PC-9 (cell line): Measurements from ENCODE around the gene MUCL3. TPM values are rescaled to one million over a fixed set of nuclear protein-coding genes. Genes with fewer than 3 reads are reported as not detected.

Experiments
- BruUV-seq: library from RNA; stranded (reverse); fragments of 400-500 nt; replicated peaks from 2 replicates; lab custom pipeline; 2021; lab: Mats Ljungman, UMichigan
- CTCF ChIA-PET: fragments of 300-600 bp; sonication (Branson Sonifier 250); formaldehyde crosslinking; loops from one replicate; lab custom pipeline; 2022; ENCODE audit warnings: antibody characterized with exemption; lab: Charles Lee
- POLR2A ChIA-PET: fragments of 300-600 bp; sonication (Branson Sonifier 250); formaldehyde crosslinking; loops from one replicate; lab custom pipeline; 2022; ENCODE audit warnings: antibody characterized with exemption; ENCODE audit not compliant: unreplicated experiment; lab: Charles Lee
- DNase-seq, 2 experiments: peaks; one replicate each; pipeline versions ENCODE4 v3.0.0 to v3.0.0-alpha.2; 2015 to 2022; ENCODE audit warnings: mixed read lengths in 1 of 2
- H2AFZ ChIP-seq: fragments of 200-600 bp; sonication (generic); 2 replicates; pipeline ENCODE4 v1.8.1; 2017; ENCODE audit warnings: antibody characterized with exemption
- H3F3A ChIP-seq: fragments of 200-600 bp; sonication (generic); 2 replicates; pipeline ENCODE4 v1.8.1; 2017; ENCODE audit warnings: antibody characterized with exemption, mild to moderate bottlenecking, low read depth; ENCODE audit not compliant: insufficient read depth
- H3K27ac ChIP-seq: fragments of 200-600 bp; sonication (generic); 2 replicates; pipeline ENCODE4 v1.6.1; 2016; ENCODE audit warnings: mixed run types
- H3K27me3 ChIP-seq: fragments of 200-600 bp; sonication (generic); 2 replicates; pipeline ENCODE4 v1.6.1; 2016; ENCODE audit warnings: low read depth, mixed run types; ENCODE audit not compliant: insufficient read depth
- H3K36me3 ChIP-seq: fragments of 200-600 bp; sonication (generic); 2 replicates; pipeline ENCODE4 v1.6.1; 2016; ENCODE audit warnings: low read depth, mixed run types
- H3K4me1 ChIP-seq: fragments of 200-600 bp; sonication (generic); replicated peaks from 2 replicates; pipeline ENCODE4 v1.6.1; 2016; ENCODE audit warnings: mixed run types; ENCODE audit not compliant: insufficient read depth
- H3K4me2 ChIP-seq: fragments of 200-600 bp; sonication (generic); 2 replicates; pipeline ENCODE4 v1.6.1; 2017; ENCODE audit warnings: mixed run types
- H3K4me3 ChIP-seq: fragments of 200-600 bp; sonication (generic); 2 replicates; pipeline ENCODE4 v1.6.1; 2016; ENCODE audit warnings: mixed run types
- H3K79me2 ChIP-seq: fragments of 200-600 bp; sonication (generic); 2 replicates; pipeline ENCODE4 v1.6.1; 2017; ENCODE audit warnings: low read depth, mixed run types
- H3K9me2 ChIP-seq: fragments of 200-600 bp; sonication (generic); 2 replicates; pipeline ENCODE4 v1.8.1; 2017; ENCODE audit warnings: mild to moderate bottlenecking; ENCODE audit not compliant: insufficient read depth
- H3K9me3 ChIP-seq: fragments of 200-600 bp; sonication (generic); 2 replicates; pipeline ENCODE4 v1.8.1; 2016; ENCODE audit warnings: low read depth; ENCODE audit not compliant: insufficient read depth
- H4K20me1 ChIP-seq: fragments of 200-600 bp; sonication (generic); 2 replicates; pipeline ENCODE4 v1.8.1; 2017; ENCODE audit not compliant: insufficient read depth
- CTCF ChIP-seq: fragments of 200-600 bp; sonication (generic); conservative IDR thresholded peaks from 2 replicates; pipeline ENCODE4 v1.6.1; 2017; ENCODE audit warnings: mixed run types, antibody characterized with exemption, mild to moderate bottlenecking, moderate library complexity
- EZH2 ChIP-seq: fragments of 200-600 bp; sonication (generic); IDR thresholded peaks from 2 replicates; pipeline ENCODE4 v1.8.0; 2017; ENCODE audit warnings: antibody characterized with exemption, low read depth
- intact Hi-C: fragments of 100-400 bp; cut with micrococcal nuclease; formaldehyde crosslinking; loops from one replicate; pipeline ENCODE4 v1.10.0; 2022; ENCODE audit not compliant: unreplicated experiment
- total RNA-seq: library from RNA; stranded (reverse); gene quantifications from 2 replicates; pipeline ENCODE4 v1.2.3, GENCODE V29; 2021

The MUCL3 gene
- total RNA-seq, 1 experiment from 2014 or later = not detected

DNA sequence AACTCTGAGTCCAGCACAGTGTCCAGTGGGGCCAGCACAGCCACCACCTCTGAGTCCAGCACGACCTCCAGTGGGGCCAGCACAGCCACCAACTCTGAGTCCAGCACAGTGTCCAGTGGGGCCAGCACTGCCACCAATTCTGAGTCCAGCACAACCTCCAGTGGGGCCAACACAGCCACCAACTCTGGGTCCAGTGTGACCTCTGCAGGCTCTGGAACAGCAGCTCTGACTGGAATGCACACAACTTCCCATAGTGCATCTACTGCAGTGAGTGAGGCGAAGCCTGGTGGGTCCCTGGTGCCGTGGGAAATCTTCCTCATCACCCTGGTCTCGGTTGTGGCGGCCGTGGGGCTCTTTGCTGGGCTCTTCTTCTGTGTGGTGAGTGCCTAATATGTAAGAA lies 46.5 kb downstream of the MUCL3 start:
- Histone ChIP-seq H3K27me3 (no peaks in the 10 kb centered on the region), H3K4me2 (no peak overlapping the region), H2AFZ (no peak overlapping the region), H3K79me2 (no peaks in the 10 kb centered on the region), H3K27ac (no peak overlapping the region), H3F3A (peaks cover 4% of the 10 kb centered on the region; the same call in 1 of the 2 replicates), H3K4me3 (no peak overlapping the region), H3K9me2 (no peaks in the 10 kb centered on the region), H3K4me1 (peaks cover 9% of the 10 kb centered on the region; the same call in 1 of the 2 replicates), H4K20me1 (no peaks in the 10 kb centered on the region), H3K36me3 (no peaks in the 10 kb centered on the region), H3K9me3 (no peaks in the 10 kb centered on the region)
- no peak for TF ChIP-seq CTCF
- no peak for TF ChIP-seq EZH2
- no TSS peak for BruUV-seq
- CTCF ChIA-PET = no interaction called here
- intact Hi-C loops = no loop called here
- POLR2A ChIA-PET = no interaction called here
- DNase-seq = no peak

GRCh38 chr6:30988209-30988825 lies 47.5 kb downstream of the MUCL3 start:
- no peaks in the 10 kb centered on the region for H4K20me1 ChIP-seq
- H3F3A ChIP-seq = peaks cover 3% of the 10 kb centered on the region; the same call in 1 of the 2 replicates
- intact Hi-C loops = no loop called here
- H3K27me3 ChIP-seq = no peaks in the 10 kb centered on the region
- ChIA-PET CTCF (no interaction called here), POLR2A (no interaction called here)
- H3K9me2 ChIP-seq = no peaks in the 10 kb centered on the region
- no peak for TF ChIP-seq EZH2
- no peak for TF ChIP-seq CTCF
- DNase-seq = no peak
- no peak overlapping the region for H3K4me3 ChIP-seq
- H3K9me3 ChIP-seq = no peaks in the 10 kb centered on the region
- H2AFZ ChIP-seq = no peak overlapping the region
- H3K79me2 ChIP-seq = no peaks in the 10 kb centered on the region
- H3K36me3 ChIP-seq = no peaks in the 10 kb centered on the region
- H3K4me2 ChIP-seq = no peak overlapping the region
- no peak overlapping the region for H3K27ac ChIP-seq
- peaks cover 6% of the 10 kb centered on the region; the same call in 1 of the 2 replicates for H3K4me1 ChIP-seq
- BruUV-seq = no TSS peak

DNA sequence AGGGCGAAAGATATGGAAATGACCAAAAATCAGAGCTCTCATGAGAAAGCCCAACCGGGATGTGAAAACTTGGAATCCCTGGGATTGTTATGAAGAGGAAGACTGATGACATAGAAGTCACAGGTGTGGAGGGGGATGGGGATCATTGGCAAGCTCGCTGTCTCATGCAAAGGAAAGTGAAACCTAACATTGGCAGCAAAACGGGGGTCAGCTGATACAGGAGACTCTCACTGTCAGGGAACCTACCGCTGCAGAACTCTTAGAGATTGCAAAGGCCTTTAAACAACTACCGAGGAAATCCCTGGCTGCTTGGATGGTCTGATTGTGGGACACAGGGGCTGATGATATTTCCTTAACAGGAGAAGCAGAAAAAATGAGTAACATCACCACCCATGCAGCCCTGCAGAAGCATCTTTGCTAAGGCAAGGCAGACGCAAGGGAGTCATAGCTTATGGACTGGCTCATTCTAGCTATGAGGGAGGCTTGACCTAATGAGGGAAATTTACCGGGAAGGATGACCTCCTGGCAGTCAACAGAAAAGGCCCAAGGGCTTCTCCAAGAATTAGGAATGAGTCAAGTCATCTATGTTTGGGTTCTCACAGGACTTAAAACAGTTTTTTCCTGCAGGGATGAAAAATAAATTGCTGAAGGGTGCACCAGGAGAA lies 49.8 kb downstream of the MUCL3 start:
- Histone ChIP-seq H3F3A (no peaks in the 10 kb centered on the region), H3K4me3 (no peak overlapping the region), H3K4me1 (peaks cover 6% of the 10 kb centered on the region; the same call in 1 of the 2 replicates), H3K9me3 (no peaks in the 10 kb centered on the region), H3K27me3 (no peaks in the 10 kb centered on the region), H3K4me2 (no peak overlapping the region), H3K79me2 (no peaks in the 10 kb centered on the region), H3K27ac (no peak overlapping the region), H4K20me1 (no peaks in the 10 kb centered on the region), H3K36me3 (no peaks in the 10 kb centered on the region), H3K9me2 (no peaks in the 10 kb centered on the region), H2AFZ (no peak overlapping the region)
- BruUV-seq = no TSS peak
- ChIA-PET POLR2A (interaction anchor here (0.7 kb wide), 1 partner anchor 15 kb away, joined by 3 read pairs; no protein-coding TSS in a partner anchor), CTCF (no interaction called here)
- intact Hi-C loops = no loop called here
- TF ChIP-seq EZH2 = no peak
- TF ChIP-seq CTCF = no peak
- no peak for DNase-seq
